Neural crest cell (in vitro differentiated cells): ENCODE results near the gene EFNB3. TPM values are rescaled to one million over a fixed set of nuclear protein-coding genes. Genes with fewer than 3 reads are reported as not detected.

Experiments used
- DNase-seq: peaks from one replicate; pipeline ENCODE4 v3.0.0; 2021; ENCODE audit warnings: low read depth, mixed read lengths, low spot score
- H3K27ac Mint-ChIP-seq: one replicate; pipeline ENCODE4 v1.8.0; 2021; ENCODE audit warnings: mild to moderate bottlenecking, mixed read lengths; ENCODE audit not compliant: unreplicated experiment
- H3K27me3 Mint-ChIP-seq: 2 replicates; pipeline ENCODE4 v1.8.0; 2021; ENCODE audit warnings: low read depth, mild to moderate bottlenecking, mixed read lengths
- H3K36me3 Mint-ChIP-seq: 2 replicates; pipeline ENCODE4 v1.8.0; 2021; ENCODE audit warnings: low read depth, mild to moderate bottlenecking, mixed read lengths
- H3K4me1 Mint-ChIP-seq: 2 replicates; pipeline ENCODE4 v1.8.0; 2021; ENCODE audit warnings: mixed read lengths
- H3K4me3 Mint-ChIP-seq: one replicate; pipeline ENCODE4 v1.8.0; 2021; ENCODE audit warnings: mild to moderate bottlenecking, mixed read lengths
- H3K9me3 Mint-ChIP-seq: 2 replicates; pipeline ENCODE4 v1.8.0; 2021; ENCODE audit warnings: mixed read lengths
- total RNA-seq: library from RNA; stranded (reverse); gene quantifications from 2 replicates; pipeline ENCODE4 v1.2.1, GENCODE V29; 2021
- TF ChIP-seq, protein P1 (sequence below): fragments of 200-600 bp; sonication (generic); conservative IDR thresholded peaks from 2 replicates; pipeline ENCODE4 v1.5.0; 2021; ENCODE audit warnings: antibody characterized with exemption, mild to moderate bottlenecking

Gene EFNB3
- total RNA-seq, 1 donor from 2014 or later, result 25.3 TPM

DNA sequence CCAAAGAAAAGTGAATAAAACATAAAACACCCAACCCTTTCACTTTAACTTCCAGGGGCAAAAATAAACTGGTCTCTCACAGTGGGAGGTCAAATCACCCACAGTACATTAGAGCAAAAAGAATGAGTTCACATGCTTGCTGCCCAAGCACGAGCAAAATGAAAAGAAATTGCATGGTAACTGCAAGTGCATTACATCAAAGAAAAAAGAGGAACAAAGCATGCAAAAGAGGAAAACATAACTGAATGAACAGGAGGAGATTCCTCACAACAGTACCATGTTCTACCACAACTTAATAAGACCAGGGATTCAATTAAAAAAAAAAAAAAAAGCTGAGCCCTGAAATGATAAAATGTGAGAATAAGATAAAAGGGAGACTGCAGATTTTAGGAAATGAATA lies 24.8 kb downstream of the EFNB3 start:
- peaks cover 7% of the 10 kb centered on the region for H3K4me1 Mint-ChIP-seq
- DNase-seq, result no peak
- H3K27ac Mint-ChIP-seq, result no peak overlapping the region
- H3K27me3 Mint-ChIP-seq, result peaks cover 7% of the 10 kb centered on the region
- no peak overlapping the region for H3K4me3 Mint-ChIP-seq
- TF ChIP-seq, protein P1, sequence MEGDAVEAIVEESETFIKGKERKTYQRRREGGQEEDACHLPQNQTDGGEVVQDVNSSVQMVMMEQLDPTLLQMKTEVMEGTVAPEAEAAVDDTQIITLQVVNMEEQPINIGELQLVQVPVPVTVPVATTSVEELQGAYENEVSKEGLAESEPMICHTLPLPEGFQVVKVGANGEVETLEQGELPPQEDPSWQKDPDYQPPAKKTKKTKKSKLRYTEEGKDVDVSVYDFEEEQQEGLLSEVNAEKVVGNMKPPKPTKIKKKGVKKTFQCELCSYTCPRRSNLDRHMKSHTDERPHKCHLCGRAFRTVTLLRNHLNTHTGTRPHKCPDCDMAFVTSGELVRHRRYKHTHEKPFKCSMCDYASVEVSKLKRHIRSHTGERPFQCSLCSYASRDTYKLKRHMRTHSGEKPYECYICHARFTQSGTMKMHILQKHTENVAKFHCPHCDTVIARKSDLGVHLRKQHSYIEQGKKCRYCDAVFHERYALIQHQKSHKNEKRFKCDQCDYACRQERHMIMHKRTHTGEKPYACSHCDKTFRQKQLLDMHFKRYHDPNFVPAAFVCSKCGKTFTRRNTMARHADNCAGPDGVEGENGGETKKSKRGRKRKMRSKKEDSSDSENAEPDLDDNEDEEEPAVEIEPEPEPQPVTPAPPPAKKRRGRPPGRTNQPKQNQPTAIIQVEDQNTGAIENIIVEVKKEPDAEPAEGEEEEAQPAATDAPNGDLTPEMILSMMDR, result no peak
- no peaks in the 10 kb centered on the region for H3K9me3 Mint-ChIP-seq
- no peaks in the 10 kb centered on the region for H3K36me3 Mint-ChIP-seq

DNA sequence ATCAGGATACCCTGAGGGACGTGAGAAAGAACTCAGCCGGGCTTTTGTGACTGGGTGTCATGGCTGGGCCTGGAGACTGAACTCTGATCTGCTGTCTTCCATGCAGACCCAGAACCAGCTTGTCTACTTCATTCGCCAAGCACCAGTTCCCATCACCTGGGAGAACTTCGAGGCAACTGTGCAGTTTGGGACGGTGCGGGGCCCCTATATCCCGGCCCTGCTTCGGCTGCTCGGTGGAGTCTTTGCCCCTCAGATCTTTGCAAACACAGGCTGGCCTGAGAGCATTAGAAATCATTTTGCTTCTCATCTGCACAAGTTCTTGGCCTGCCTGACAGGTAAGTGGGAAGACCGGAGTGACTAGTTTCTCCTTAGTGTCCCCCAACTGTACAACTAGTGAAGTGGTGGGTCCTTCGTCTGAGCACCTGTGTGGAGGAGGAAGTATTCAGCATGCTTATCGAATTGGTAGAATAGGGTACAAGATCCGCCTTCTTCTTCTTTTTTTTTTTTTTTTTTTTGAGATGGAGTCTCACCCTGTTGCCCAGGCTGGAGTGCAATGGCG lies 28.1 kb downstream of the EFNB3 start:
- TF ChIP-seq, protein P1, result no peak
- peaks cover 7% of the 10 kb centered on the region for H3K4me1 Mint-ChIP-seq
- no peak for DNase-seq
- H3K27me3 Mint-ChIP-seq, result peaks cover 25% of the 10 kb centered on the region
- no peaks in the 10 kb centered on the region for H3K9me3 Mint-ChIP-seq
- H3K36me3 Mint-ChIP-seq, result no peaks in the 10 kb centered on the region
- H3K27ac Mint-ChIP-seq, result no peak overlapping the region
- H3K4me3 Mint-ChIP-seq, result no peak overlapping the region

DNA sequence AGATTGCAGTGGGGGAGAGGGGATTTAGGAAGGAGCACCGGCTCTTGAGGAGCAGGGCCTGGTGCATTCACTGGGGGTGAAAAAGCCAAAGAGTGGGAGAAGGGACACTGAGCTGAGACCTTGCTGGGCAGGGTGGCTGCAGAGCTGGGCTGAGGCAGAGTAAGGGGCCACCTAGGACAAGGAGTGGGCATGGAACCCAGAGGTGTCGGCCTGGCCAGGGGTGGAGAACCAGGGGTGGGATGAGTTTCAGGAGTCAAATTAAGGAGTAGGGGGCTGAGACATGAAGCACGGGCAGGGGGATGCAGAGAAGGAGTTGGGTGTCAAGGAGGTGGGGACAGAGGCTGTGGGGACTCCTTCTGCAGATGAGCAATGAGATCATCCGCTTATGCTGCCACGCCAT lies 32.6 kb downstream of the EFNB3 start:
- TF ChIP-seq, protein P1, result no peak
- Mint-ChIP-seq H3K36me3 (no peaks in the 10 kb centered on the region), H3K9me3 (no peaks in the 10 kb centered on the region), H3K4me3 (no peak overlapping the region), H3K27ac (no peak overlapping the region), H3K4me1 (no peaks in the 10 kb centered on the region), H3K27me3 (peaks cover 44% of the 10 kb centered on the region)
- no peak for DNase-seq

DNA sequence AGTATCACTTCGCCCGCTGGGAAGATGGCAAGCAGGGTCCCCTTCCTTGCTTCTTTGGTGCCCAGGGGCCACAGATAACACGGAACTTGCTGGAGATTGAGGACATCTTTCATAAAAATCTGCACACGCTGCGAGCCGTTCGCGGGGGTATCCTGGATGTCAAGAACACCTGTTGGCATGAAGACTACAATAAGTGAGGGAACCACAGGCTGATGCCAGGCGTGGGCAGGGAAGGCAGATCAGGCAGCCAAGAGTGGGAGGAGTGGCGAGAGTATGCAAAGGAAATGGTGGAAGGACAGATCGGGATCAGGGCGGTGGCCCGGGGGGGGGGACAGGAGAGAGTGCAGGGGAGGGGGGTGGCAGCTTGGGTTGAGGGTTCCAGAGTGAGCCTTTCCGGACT lies 34.7 kb downstream of the EFNB3 start:
- peaks cover 4% of the 10 kb centered on the region for H3K4me1 Mint-ChIP-seq
- H3K4me3 Mint-ChIP-seq, result no peak overlapping the region
- H3K27me3 Mint-ChIP-seq, result peaks cover 38% of the 10 kb centered on the region
- H3K9me3 Mint-ChIP-seq, result no peaks in the 10 kb centered on the region
- H3K27ac Mint-ChIP-seq, result no peak overlapping the region
- no peak for DNase-seq
- H3K36me3 Mint-ChIP-seq, result no peaks in the 10 kb centered on the region
- TF ChIP-seq, protein P1, result no peak

DNA sequence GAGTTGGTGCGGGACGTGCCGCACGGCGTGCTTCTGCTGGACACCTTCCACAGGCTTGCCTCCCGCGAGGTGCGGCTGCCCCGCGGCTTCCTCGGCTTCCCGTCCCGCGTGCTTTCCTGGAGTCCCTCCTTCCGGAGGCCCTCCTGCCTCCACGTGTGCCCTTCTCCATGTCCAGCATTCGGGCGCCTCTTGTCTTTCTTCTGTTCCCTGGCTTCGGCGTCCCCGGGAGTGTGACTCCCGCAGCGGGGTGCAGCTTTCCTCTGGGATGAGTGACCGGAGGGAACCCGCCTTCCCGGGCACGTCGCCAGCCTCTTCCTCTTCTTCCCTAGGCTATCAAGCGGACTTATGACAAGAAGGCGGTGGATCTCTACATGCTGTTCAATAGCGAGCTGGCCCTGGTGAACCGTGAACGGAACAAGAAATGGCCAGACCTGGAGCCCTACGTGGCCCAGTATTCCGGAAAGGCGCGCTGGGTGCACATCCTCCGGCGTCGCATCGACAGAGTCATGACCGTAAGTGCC lies 35.5 kb downstream of the EFNB3 start:
- TF ChIP-seq, protein P1, result no peak
- no peak for DNase-seq
- H3K4me3 Mint-ChIP-seq, result no peak overlapping the region
- no peak overlapping the region for H3K27ac Mint-ChIP-seq
- no peaks in the 10 kb centered on the region for H3K36me3 Mint-ChIP-seq
- peaks cover 8% of the 10 kb centered on the region for H3K4me1 Mint-ChIP-seq
- H3K27me3 Mint-ChIP-seq, result peaks cover 38% of the 10 kb centered on the region
- H3K9me3 Mint-ChIP-seq, result no peaks in the 10 kb centered on the region
